Measurements from ENCODE around the gene ZNF438. TPM values are rescaled to one million over a fixed set of nuclear protein-coding genes. Genes with fewer than 3 reads are reported as not detected.
"Not testable (repeated sequence)": the region's sequence is repeated elsewhere in the genome, so short reads cannot be mapped to it uniquely, and the experiment has no call there.

The ZNF438 gene
- total RNA-seq, 2 donors from 2014 or later, result 2.6 to 3.0 TPM

DNA sequence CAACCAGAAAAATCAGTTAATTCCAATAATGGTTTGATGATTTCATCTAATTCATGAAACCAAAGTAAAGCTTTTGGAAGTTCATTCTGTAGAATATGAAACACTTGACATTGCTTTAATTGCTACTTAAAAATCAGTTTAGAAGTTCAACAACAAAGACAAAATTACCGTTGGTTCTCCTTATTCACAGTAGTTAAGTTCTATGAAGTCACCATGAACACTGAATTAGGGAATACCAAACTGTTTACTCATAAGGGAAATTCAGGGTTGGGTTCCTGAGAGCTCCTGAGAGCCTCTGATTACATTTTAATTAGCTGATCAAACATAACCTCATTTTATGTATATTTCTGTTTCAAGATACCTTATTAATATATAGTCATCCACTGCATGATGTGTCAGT is 46.2 kb downstream of the ZNF438 start:
- Mint-ChIP-seq H3K27me3 (ENCODE audit: insufficient read depth) (no peaks in the 10 kb centered on the region), H3K27ac (no peak overlapping the region), H3K9me3 (no peaks in the 10 kb centered on the region), H3K36me3 (ENCODE audit: low read depth) (no peaks in the 10 kb centered on the region), H3K4me3 (no peak overlapping the region), H3K4me1 (no peaks in the 10 kb centered on the region)
- no peaks in the 10 kb centered on the region for H3K9me3 ChIP-seq (ENCODE audit: control insufficient read depth, low read length)
- no peaks in the 10 kb centered on the region for H3K36me3 ChIP-seq (ENCODE audit: control insufficient read depth, insufficient read depth, low read length)
- no peak for DNase-seq
- no peaks in the 10 kb centered on the region for H3K4me1 ChIP-seq (ENCODE audit: control insufficient read depth, insufficient read depth, low read length)
- H3K27ac ChIP-seq (ENCODE audit: low read depth, low read length), result no peak overlapping the region
- TF ChIP-seq CTCF (conservative IDR thresholded peaks at IDR 0.05), result no peak
- no peak overlapping the region for H3K9ac ChIP-seq (ENCODE audit: extremely low read depth, low read length, poor library complexity, severe bottlenecking)
- H3K27me3 ChIP-seq (ENCODE audit: control insufficient read depth, insufficient read depth, low read length, poor library complexity, severe bottlenecking), result no peaks in the 10 kb centered on the region
- H3K4me3 ChIP-seq (ENCODE audit: low read length), result no peak overlapping the region
- WGBS, 2 experiments (ENCODE audit: insufficient coverage in 1 of 2, insufficient read length in 1 of 2), result 92 to 96% methylated on average over 1 of the region's 1 CpG

- Mint-ChIP-seq H3K9me3 (no peaks in the 10 kb centered on the region), H3K4me1 (no peaks in the 10 kb centered on the region), H3K36me3 (ENCODE audit: low read depth) (no peaks in the 10 kb centered on the region), H3K27me3 (ENCODE audit: insufficient read depth) (no peaks in the 10 kb centered on the region), H3K4me3 (no peak overlapping the region), H3K27ac (no peak overlapping the region)
- Histone ChIP-seq H3K9me3 (ENCODE audit: control insufficient read depth, low read length) (no peaks in the 10 kb centered on the region), H3K36me3 (ENCODE audit: control insufficient read depth, insufficient read depth, low read length) (no peaks in the 10 kb centered on the region), H3K4me3 (ENCODE audit: low read length) (no peak overlapping the region), H3K4me1 (ENCODE audit: control insufficient read depth, insufficient read depth, low read length) (no peaks in the 10 kb centered on the region), H3K27me3 (ENCODE audit: control insufficient read depth, insufficient read depth, low read length, poor library complexity, severe bottlenecking) (no peaks in the 10 kb centered on the region), H3K27ac (ENCODE audit: low read depth, low read length) (no peak overlapping the region), H3K9ac (ENCODE audit: extremely low read depth, low read length, poor library complexity, severe bottlenecking) (no peak overlapping the region)
- no peak for DNase-seq
- no peak for TF ChIP-seq CTCF (conservative IDR thresholded peaks at IDR 0.05)
- 88 to 90% methylated on average over 2 to 4 of the region's 4 CpGs for WGBS, 2 experiments (ENCODE audit: insufficient coverage in 1 of 2, insufficient read length in 1 of 2)
These were observed 46.9 kb downstream of the ZNF438 start for GRCh38 chr10:30984563-30985328.

- H3K9me3 ChIP-seq (ENCODE audit: control insufficient read depth, low read length); H3K4me3 Mint-ChIP-seq; H3K4me1 Mint-ChIP-seq; H3K9me3 Mint-ChIP-seq; H3K4me3 ChIP-seq (ENCODE audit: low read length); H3K27me3 ChIP-seq (ENCODE audit: control insufficient read depth, insufficient read depth, low read length, poor library complexity, severe bottlenecking); H3K27me3 Mint-ChIP-seq (ENCODE audit: insufficient read depth); H3K36me3 ChIP-seq (ENCODE audit: control insufficient read depth, insufficient read depth, low read length); H3K27ac Mint-ChIP-seq; DNase-seq; H3K9ac ChIP-seq (ENCODE audit: extremely low read depth, low read length, poor library complexity, severe bottlenecking); H3K27ac ChIP-seq (ENCODE audit: low read depth, low read length); H3K36me3 Mint-ChIP-seq (ENCODE audit: low read depth); H3K4me1 ChIP-seq (ENCODE audit: control insufficient read depth, insufficient read depth, low read length): not testable (repeated sequence)
- WGBS, 2 experiments (ENCODE audit: insufficient coverage in 1 of 2, insufficient read length in 1 of 2), result 92 to 96% methylated on average over 3 to 6 of the region's 6 CpGs
These were observed 48.5 kb downstream of the ZNF438 start for GRCh38 chr10:30983209-30983608.
